GM19452 (cell line): ENCODE data around the gene SCNM1.
"Not testable (repeated sequence)": the region's sequence is repeated elsewhere in the genome, so short reads cannot be mapped to it uniquely, and the experiment has no call there.

Experiments
- ATAC-seq: cut with Tn5 transposase; IDR thresholded peaks from one replicate; pipeline ENCODE4 v1.9.1; 2021; ENCODE audit not compliant: unreplicated experiment

The SCNM1 gene

GRCh38 chr1:151192047-151192446 is 26.1 kb downstream of the SCNM1 start:
- no peak for ATAC-seq

GRCh38 chr1:151193304-151193703 is 27.4 kb downstream of the SCNM1 start:
- no peak for ATAC-seq

- ATAC-seq, result no peak
These were observed 27.9 kb downstream of the SCNM1 start for GRCh38 chr1:151193856-151194255.

GRCh38 chr1:151194894-151195594 is 29.1 kb downstream of the SCNM1 start:
- ATAC-seq, result not testable (repeated sequence)

GRCh38 chr1:151196292-151196800 is 30.4 kb downstream of the SCNM1 start:
- ATAC-seq, result no peak

GRCh38 chr1:151197863-151198253 is 31.9 kb downstream of the SCNM1 start:
- no peak for ATAC-seq

GRCh38 chr1:151198254-151199127 is 32.5 kb downstream of the SCNM1 start, which contains the start of gene PIP5K1A:
Gene PIP5K1A, plus strand, starts transcription at chr1:151198552. Its CDS starts 445 bp downstream, at chr1:151198997.
- peak; percentile 78 for ATAC-seq

GRCh38 chr1:151199873-151200581 is 34.1 kb downstream of the SCNM1 start:
- no peak for ATAC-seq

GRCh38 chr1:151205381-151205965 is 39.5 kb downstream of the SCNM1 start:
- not testable (repeated sequence) for ATAC-seq

- ATAC-seq, result no peak
These were observed 44.9 kb downstream of the SCNM1 start for GRCh38 chr1:151210830-151211229.

- no peak for ATAC-seq
These were observed 46.2 kb downstream of the SCNM1 start for GRCh38 chr1:151211972-151212705.

- ATAC-seq, result no peak
These were observed 47.6 kb downstream of the SCNM1 start for GRCh38 chr1:151213560-151213959.
